HG02642 (cell line): ENCODE data around the gene FAR2.

Experiments used
- ATAC-seq: cut with Tn5 transposase; IDR thresholded peaks from one replicate; pipeline ENCODE4 v1.9.1; 2021; ENCODE audit warnings: mild to moderate bottlenecking; ENCODE audit not compliant: unreplicated experiment, poor library complexity

The FAR2 gene

DNA sequence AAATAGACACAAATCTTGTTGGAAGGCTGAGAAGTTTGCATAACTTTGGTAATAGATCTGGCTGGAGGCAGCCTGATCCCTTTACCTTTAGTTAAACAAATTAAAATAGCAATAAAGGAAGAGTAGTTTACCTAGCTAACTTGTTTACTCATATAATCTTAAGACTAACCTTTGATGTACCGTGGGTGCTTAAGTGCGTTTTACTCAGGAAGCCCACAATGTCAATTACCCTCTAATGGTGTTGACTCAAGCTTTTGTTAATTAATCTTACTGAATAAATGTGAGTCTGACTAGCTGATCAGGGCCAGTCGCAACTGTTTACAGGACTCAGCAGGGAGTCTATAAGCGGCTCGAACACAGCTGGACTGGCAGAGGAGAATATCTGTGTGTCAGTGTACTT, 51.5 kb downstream of the FAR2 start:
- ATAC-seq = no peak

- ATAC-seq = no peak
Measured at GRCh38 chr12:29201296-29201695, 52.2 kb downstream of the FAR2 start.

DNA sequence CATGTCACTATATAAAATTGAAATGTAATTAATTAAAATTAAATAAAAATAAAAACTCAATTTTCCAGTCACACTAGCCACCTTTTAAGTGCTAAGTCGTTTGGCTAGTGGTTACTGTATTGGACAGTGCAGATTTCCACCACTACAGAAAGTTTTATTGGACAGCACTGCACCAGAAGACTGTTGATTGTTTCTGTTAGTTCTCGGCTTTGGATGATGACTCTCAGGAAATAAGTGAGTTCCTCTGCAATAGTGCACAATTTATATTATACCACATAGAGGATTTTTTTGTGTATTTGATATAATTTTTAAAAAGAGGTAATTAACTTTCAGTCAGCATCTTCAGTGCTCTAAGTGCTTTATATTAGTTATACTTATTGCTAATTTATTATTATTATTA, 52.7 kb downstream of the FAR2 start:
- no peak for ATAC-seq

DNA sequence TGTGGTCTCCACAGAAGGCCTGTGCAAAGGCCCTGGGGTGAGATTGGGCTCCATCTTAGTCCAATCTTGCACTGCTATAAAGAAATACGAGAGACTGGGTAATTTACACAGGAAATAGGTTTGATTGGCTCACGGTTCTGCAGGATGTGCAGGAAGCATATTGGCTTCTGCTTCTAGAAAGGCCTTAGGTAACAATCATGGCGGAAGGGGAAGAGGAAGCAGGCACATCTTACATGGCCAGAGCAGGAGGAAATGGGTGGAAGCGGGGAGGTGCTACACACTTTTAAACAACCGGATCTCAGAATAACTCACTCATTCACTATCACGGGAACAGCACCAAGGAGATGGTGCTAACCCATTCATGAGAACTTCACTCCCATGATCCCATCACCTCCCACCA, 55.4 kb downstream of the FAR2 start:
- no peak for ATAC-seq

- no peak for ATAC-seq
Measured at GRCh38 chr12:29207120-29207519, 58.0 kb downstream of the FAR2 start.

- ATAC-seq = no peak
Measured at GRCh38 chr12:29208060-29208459, 59.0 kb downstream of the FAR2 start.

DNA sequence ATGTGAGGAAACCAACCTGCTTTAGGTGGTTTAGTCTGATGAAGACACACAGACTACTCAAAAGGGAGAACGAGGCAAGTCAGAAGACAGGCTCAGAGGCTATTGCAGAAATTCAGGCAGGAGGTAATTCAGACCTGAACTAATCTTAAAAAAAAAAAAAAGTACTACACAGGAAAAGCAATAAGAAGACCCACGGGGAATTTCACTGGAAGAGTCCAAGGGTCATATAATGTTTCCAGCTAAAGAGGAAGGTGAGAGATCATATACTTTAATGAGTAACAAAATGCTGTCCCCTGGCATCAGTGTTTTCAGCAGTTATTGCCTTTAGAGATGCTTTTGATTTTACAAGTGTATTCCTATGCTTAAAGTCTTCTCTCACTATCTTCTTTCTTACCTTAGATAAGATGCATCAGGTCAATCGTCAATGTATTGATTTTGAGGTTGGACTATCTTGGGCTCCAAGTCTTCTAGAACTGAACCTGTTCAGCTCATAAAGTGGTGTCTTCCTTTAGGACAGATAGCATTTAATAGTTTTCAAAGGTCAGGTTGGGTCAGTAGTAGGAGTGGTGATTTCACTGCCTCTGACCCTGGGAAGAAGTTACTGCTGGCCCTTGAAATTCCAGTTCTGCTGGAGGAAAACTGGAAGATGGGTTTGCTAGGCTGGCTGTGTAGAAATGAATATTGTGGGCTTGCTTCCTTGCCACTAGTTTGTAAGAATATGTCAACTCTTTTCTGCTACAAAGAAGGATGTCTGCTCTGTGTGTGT, 60.0 kb downstream of the FAR2 start:
- no peak for ATAC-seq

DNA sequence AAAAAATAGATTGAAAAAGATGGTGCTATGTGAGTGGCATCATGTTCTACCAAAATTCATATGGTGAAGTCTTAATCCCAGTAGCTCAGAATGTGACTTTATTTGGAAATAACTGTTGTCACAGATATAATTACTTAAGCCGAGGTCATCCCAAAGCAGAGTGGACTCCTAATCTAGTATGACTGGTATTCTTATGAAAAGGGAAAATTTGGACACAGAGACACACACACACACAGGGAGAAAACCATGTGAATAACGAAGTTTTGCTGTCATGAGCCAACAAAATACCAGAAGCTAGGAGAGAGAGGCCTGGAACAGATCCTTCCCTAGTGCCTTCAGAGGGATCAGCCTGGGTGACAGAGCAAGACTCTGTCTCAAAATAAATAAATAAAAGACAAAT, 62.6 kb downstream of the FAR2 start:
- ATAC-seq = no peak

DNA sequence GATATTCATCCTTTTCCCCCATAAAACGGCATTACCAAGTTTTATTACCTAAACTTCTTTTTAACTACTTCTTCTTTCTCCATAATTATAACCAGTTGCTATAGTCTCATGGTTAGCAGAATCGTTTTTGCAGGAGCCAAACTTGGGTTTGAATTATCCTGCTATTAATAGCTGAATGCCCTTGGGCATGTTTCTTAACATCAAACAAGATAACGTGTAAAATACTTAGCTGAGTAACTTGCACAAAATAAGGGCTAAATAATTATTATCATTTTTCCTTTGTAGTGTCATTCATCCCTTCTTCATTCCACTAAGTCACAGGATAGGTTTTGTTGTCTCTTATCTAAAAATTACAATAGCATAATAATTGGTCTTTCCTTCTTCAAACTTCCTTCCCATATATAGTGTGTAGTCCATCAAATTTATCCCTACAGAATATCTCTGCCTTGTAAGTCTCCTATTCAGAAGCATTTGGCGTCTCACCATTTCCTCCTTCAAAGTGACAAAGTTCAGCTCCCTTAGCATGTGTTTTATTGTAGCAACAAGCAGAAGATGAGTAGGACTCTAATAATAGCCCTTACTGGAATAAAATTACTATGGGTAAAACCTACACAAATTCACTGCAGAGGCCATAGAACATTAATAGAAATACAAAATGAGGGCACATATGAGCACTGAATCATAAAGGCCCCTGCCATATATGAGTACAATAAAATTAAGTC, 63.8 kb downstream of the FAR2 start:
- ATAC-seq = no peak

DNA sequence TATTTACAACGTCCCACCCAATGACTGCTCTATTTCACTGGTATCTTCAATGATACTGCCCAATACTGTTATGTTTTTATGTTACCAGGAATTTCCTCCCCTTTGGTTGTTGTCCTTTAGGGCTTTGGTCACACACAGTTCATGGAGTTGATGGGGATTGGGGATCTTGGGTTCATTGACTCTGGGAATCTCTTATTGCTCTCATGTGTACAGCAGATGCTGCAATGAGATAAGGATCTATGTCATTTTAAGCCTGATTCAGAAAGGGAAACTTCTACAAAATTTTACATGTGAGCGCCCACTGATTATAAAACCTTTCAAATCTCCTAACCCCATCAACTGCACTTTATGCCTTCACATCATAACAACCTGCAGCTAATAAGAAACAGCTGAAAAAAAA, 67.2 kb downstream of the FAR2 start:
- ATAC-seq = no peak

GRCh38 chr12:29216797-29217575, 67.9 kb downstream of the FAR2 start:
- ATAC-seq = no peak

GRCh38 chr12:29220632-29221336, 71.7 kb downstream of the FAR2 start:
- ATAC-seq = no peak

- no peak for ATAC-seq
Measured at GRCh38 chr12:29222200-29222599, 73.1 kb downstream of the FAR2 start.

DNA sequence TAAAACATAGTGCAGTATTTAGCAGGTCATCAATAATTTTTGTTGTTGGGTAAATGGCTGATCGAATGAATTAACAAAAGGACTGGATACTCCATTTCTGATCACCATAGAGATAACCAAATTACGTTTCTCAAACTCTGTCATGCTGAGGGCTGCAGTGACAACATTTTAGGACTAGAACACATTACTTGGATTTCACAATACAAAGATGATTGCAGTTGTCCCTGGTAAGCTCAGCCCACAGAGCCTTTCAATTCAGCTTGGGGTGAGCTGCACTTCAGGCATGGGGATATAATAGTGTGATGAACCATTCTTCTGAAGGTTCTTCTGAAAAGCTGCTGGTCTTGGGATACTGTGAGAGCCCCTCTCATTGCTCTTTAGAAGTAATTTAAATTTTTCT, 74.3 kb downstream of the FAR2 start:
- ATAC-seq = no peak

- ATAC-seq = no peak
Measured at GRCh38 chr12:29223956-29224543, 75.0 kb downstream of the FAR2 start.

GRCh38 chr12:29224572-29224971, 75.5 kb downstream of the FAR2 start:
- no peak for ATAC-seq

DNA sequence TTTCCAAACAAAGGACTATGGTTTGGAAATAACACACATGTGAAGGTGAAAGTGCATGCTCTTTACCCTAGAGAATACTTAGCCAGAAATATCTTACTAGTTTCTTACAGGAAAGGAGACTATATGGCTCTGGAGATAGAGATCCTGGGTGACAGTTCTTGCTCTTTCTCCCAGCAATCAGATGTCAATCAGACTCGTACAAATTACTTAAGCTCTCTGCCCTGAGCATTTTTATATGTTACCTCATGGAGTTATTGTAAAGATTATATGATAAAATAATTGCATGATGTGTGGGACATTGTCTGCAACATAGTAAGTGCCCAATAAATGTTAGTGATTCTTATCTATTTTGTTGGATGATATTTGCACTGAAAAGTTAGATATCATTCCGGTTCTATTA, 76.8 kb downstream of the FAR2 start:
- ATAC-seq = no peak

- no peak for ATAC-seq
Measured at GRCh38 chr12:29226616-29227015, 77.5 kb downstream of the FAR2 start.

DNA sequence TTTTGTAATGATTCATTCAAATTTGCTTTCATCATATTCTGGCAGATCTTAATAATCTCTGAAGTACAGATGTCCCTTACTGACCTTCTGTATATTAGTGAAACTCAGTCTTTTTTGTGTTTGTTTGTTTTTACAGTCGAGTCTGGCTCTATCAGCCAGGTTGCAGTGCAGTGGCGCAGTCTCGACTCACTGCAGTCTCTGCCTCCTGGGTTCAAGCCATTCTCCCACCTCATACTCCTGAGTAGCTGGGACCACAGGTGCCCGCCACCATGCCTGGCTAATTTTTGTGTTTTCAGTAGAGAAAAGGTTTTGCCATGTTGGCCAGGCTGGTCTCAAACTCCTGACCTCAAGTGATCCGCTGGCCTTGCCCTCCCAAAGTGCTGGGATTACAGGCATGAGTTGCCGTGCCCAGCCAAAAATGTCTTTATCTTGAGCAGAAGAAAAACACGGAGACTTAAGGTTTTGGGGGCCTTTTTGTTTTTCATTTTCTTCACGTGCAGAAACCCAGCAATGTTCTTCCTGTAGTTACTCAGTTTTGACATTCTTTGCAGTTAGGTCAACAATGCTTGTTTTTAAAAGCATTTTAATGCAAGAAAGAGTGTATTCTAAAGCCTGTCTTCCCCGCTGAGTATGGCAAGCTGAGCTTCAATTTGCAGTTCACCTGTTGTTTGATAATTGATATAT, 79.5 kb downstream of the FAR2 start:
- ATAC-seq = no peak

DNA sequence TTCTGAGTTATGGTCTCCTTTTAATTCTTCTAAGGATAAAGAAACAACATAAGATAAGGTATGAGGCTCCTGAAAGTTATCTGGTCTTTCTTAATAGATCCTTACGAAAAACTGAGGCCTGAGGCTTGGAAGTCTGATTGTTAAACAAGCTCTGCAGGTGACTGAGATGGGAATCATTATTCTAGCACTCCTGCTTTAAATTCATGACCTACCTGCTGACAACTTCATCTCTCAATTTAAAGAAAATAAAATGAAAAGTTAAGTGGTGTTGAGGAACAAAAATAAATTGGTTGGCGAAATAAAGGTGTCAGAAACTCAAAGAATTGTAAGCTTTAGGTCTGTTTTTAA, 80.1 kb downstream of the FAR2 start:
- no peak for ATAC-seq
